Adrenal gland (tissue), 5 donors: ENCODE measurements around the gene POLD3.

Source experiments
- POLR2A ChIP-seq, 2 donors: fragments of 450-650 bp; IDR thresholded peaks; one replicate each; pipeline ENCODE4 v1.6.1; 2017; ENCODE audit warnings: antibody characterized with exemption in 2 of 2, mild to moderate bottlenecking in 2 of 2, moderate library complexity in 1 of 2
- TF ChIP-seq, protein P1 (sequence below), 6 experiments: fragments of 450-650 bp in 4 of 6; fragments of 200-600 bp in 2 of 6; sonication (generic) in 1 of 6; IDR thresholded peaks; 1 replicate in 5 of 6; 2 replicates in 1 of 6; pipeline versions ENCODE4 v1.5.1 to v1.8.0; 2016 to 2021; ENCODE audit warnings: antibody characterized with exemption in 6 of 6, mild to moderate bottlenecking in 2 of 6, moderate library complexity in 1 of 6
- donor health status: DM: no; HTN: no; CAD: no.

GRCh38 chr11:74672332-74672955 is 80.1 kb downstream of the POLD3 start:
- TF ChIP-seq POLR2A (IDR thresholded peaks at IDR 0.05) = no peak
- TF ChIP-seq, protein P1, sequence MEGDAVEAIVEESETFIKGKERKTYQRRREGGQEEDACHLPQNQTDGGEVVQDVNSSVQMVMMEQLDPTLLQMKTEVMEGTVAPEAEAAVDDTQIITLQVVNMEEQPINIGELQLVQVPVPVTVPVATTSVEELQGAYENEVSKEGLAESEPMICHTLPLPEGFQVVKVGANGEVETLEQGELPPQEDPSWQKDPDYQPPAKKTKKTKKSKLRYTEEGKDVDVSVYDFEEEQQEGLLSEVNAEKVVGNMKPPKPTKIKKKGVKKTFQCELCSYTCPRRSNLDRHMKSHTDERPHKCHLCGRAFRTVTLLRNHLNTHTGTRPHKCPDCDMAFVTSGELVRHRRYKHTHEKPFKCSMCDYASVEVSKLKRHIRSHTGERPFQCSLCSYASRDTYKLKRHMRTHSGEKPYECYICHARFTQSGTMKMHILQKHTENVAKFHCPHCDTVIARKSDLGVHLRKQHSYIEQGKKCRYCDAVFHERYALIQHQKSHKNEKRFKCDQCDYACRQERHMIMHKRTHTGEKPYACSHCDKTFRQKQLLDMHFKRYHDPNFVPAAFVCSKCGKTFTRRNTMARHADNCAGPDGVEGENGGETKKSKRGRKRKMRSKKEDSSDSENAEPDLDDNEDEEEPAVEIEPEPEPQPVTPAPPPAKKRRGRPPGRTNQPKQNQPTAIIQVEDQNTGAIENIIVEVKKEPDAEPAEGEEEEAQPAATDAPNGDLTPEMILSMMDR (IDR thresholded peaks at IDR 0.05) = no peak
